Stimulated activated naive CD8-positive, alpha-beta T cell treated with anti-CD3 and anti-CD28 coated beads, Interleukin-15, Interleukin-2, amounts not matched to agents 100 ng/mL and 50 ng/mL, for 24 hours (primary cell): ENCODE results near the gene TNS1.

Experiments
- H3K27ac Mint-ChIP-seq: one replicate; pipeline ENCODE4 v1.8.0; 2021; ENCODE audit warnings: mild to moderate bottlenecking, mixed read lengths
- H3K27me3 Mint-ChIP-seq: one replicate; pipeline ENCODE4 v1.8.0; 2021; ENCODE audit warnings: mixed read lengths
- H3K36me3 Mint-ChIP-seq: one replicate; pipeline ENCODE4 v1.8.0; 2021; ENCODE audit warnings: low read depth, mixed read lengths
- H3K4me1 Mint-ChIP-seq: one replicate; pipeline ENCODE4 v1.8.0; 2021; ENCODE audit warnings: low read depth, mixed read lengths
- H3K4me3 Mint-ChIP-seq: one replicate; pipeline ENCODE4 v1.8.0; 2021; ENCODE audit warnings: mild to moderate bottlenecking, mixed read lengths
- H3K9me3 Mint-ChIP-seq: one replicate; pipeline ENCODE4 v1.8.0; 2021; ENCODE audit warnings: mixed read lengths

TNS1 gene

GRCh38 chr2:217902379-217903141 is 100.2 kb downstream of the TNS1 start:
- no peaks in the 10 kb centered on the region for H3K36me3 Mint-ChIP-seq
- no peak overlapping the region for H3K4me3 Mint-ChIP-seq
- H3K27me3 Mint-ChIP-seq: peaks cover 30% of the 10 kb centered on the region
- no peaks in the 10 kb centered on the region for H3K9me3 Mint-ChIP-seq
- no peak overlapping the region for H3K27ac Mint-ChIP-seq
- H3K4me1 Mint-ChIP-seq: peaks cover 18% of the 10 kb centered on the region

GRCh38 chr2:217901835-217902378 is 100.9 kb downstream of the TNS1 start:
- Mint-ChIP-seq H3K36me3 (no peaks in the 10 kb centered on the region), H3K27me3 (peaks cover 25% of the 10 kb centered on the region), H3K27ac (no peak overlapping the region), H3K4me1 (peaks cover 18% of the 10 kb centered on the region), H3K9me3 (no peaks in the 10 kb centered on the region), H3K4me3 (no peak overlapping the region)

GRCh38 chr2:217901400-217901799 is 101.4 kb downstream of the TNS1 start:
- Mint-ChIP-seq H3K27me3 (peaks cover 20% of the 10 kb centered on the region), H3K9me3 (no peaks in the 10 kb centered on the region), H3K27ac (no peak overlapping the region), H3K4me1 (peaks cover 18% of the 10 kb centered on the region), H3K36me3 (no peaks in the 10 kb centered on the region), H3K4me3 (no peak overlapping the region)

- H3K4me1 Mint-ChIP-seq: peaks cover 15% of the 10 kb centered on the region
- peaks cover 16% of the 10 kb centered on the region for H3K27me3 Mint-ChIP-seq
- no peak overlapping the region for H3K27ac Mint-ChIP-seq
- no peaks in the 10 kb centered on the region for H3K9me3 Mint-ChIP-seq
- H3K36me3 Mint-ChIP-seq: no peaks in the 10 kb centered on the region
- H3K4me3 Mint-ChIP-seq: no peak overlapping the region
Observed at GRCh38 chr2:217900780-217901360, 101.9 kb downstream of the TNS1 start.

- Mint-ChIP-seq H3K4me3 (no peak overlapping the region), H3K36me3 (no peaks in the 10 kb centered on the region), H3K27ac (no peak overlapping the region), H3K4me1 (peaks cover 13% of the 10 kb centered on the region), H3K9me3 (no peaks in the 10 kb centered on the region), H3K27me3 (peaks cover 13% of the 10 kb centered on the region)
Observed at GRCh38 chr2:217900010-217900779, 102.6 kb downstream of the TNS1 start.

GRCh38 chr2:217899231-217900009 is 103.4 kb downstream of the TNS1 start:
- Mint-ChIP-seq H3K27me3 (peaks cover 8% of the 10 kb centered on the region), H3K9me3 (no peaks in the 10 kb centered on the region), H3K4me3 (no peak overlapping the region), H3K27ac (no peak overlapping the region), H3K4me1 (peaks cover 13% of the 10 kb centered on the region), H3K36me3 (no peaks in the 10 kb centered on the region)

GRCh38 chr2:217897816-217898806 is 104.7 kb downstream of the TNS1 start:
- Mint-ChIP-seq H3K4me1 (peaks cover 7% of the 10 kb centered on the region), H3K4me3 (no peak overlapping the region), H3K27ac (no peak overlapping the region), H3K9me3 (no peaks in the 10 kb centered on the region), H3K36me3 (no peaks in the 10 kb centered on the region), H3K27me3 (peaks cover under 1% of the 10 kb centered on the region)

GRCh38 chr2:217897091-217897715 is 105.6 kb downstream of the TNS1 start:
- Mint-ChIP-seq H3K9me3 (no peaks in the 10 kb centered on the region), H3K27ac (no peak overlapping the region), H3K4me1 (no peaks in the 10 kb centered on the region), H3K36me3 (no peaks in the 10 kb centered on the region), H3K4me3 (no peak overlapping the region), H3K27me3 (no peaks in the 10 kb centered on the region)

- no peaks in the 10 kb centered on the region for H3K36me3 Mint-ChIP-seq
- H3K4me3 Mint-ChIP-seq: no peak overlapping the region
- no peak overlapping the region for H3K27ac Mint-ChIP-seq
- H3K27me3 Mint-ChIP-seq: no peaks in the 10 kb centered on the region
- H3K9me3 Mint-ChIP-seq: no peaks in the 10 kb centered on the region
- H3K4me1 Mint-ChIP-seq: no peaks in the 10 kb centered on the region
Observed at GRCh38 chr2:217895070-217895635, 107.6 kb downstream of the TNS1 start.

- Mint-ChIP-seq H3K4me1 (no peaks in the 10 kb centered on the region), H3K9me3 (no peaks in the 10 kb centered on the region), H3K36me3 (no peaks in the 10 kb centered on the region), H3K27ac (no peak overlapping the region), H3K4me3 (no peak overlapping the region), H3K27me3 (no peaks in the 10 kb centered on the region)
Observed at GRCh38 chr2:217893440-217893839, 109.4 kb downstream of the TNS1 start.

- Mint-ChIP-seq H3K4me1 (no peaks in the 10 kb centered on the region), H3K9me3 (no peaks in the 10 kb centered on the region), H3K27me3 (no peaks in the 10 kb centered on the region), H3K27ac (no peak overlapping the region), H3K36me3 (no peaks in the 10 kb centered on the region), H3K4me3 (no peak overlapping the region)
Observed at GRCh38 chr2:217892560-217892959, 110.2 kb downstream of the TNS1 start.

GRCh38 chr2:217890445-217890844 is 112.3 kb downstream of the TNS1 start:
- H3K9me3 Mint-ChIP-seq: no peaks in the 10 kb centered on the region
- no peaks in the 10 kb centered on the region for H3K27me3 Mint-ChIP-seq
- no peak overlapping the region for H3K4me3 Mint-ChIP-seq
- peaks cover 3% of the 10 kb centered on the region for H3K4me1 Mint-ChIP-seq
- no peak overlapping the region for H3K27ac Mint-ChIP-seq
- no peaks in the 10 kb centered on the region for H3K36me3 Mint-ChIP-seq

- H3K4me1 Mint-ChIP-seq: peaks cover 3% of the 10 kb centered on the region
- H3K27ac Mint-ChIP-seq: no peak overlapping the region
- H3K4me3 Mint-ChIP-seq: no peak overlapping the region
- H3K9me3 Mint-ChIP-seq: no peaks in the 10 kb centered on the region
- H3K36me3 Mint-ChIP-seq: no peaks in the 10 kb centered on the region
- peaks cover under 1% of the 10 kb centered on the region for H3K27me3 Mint-ChIP-seq
Observed at GRCh38 chr2:217889656-217890055, 113.1 kb downstream of the TNS1 start.
